ENCODE results near the gene TIMELESS. TPM values are rescaled to one million over a fixed set of nuclear protein-coding genes. Genes with fewer than 3 reads are reported as not detected.

TIMELESS gene
- total RNA-seq, 2 donors from 2014 or later = 64.5 to 85.3 TPM

GRCh38 chr12:56425940-56426438, 23.2 kb downstream of the TIMELESS start:
- Histone ChIP-seq H3K4me3 (ENCODE audit: low read length) (no peak overlapping the region), H3K4me1 (ENCODE audit: control insufficient read depth, insufficient read depth, low read length) (no peaks in the 10 kb centered on the region), H3K9me3 (ENCODE audit: control insufficient read depth, low read length) (no peaks in the 10 kb centered on the region), H3K27ac (ENCODE audit: low read depth, low read length) (no peak overlapping the region), H3K36me3 (ENCODE audit: control insufficient read depth, insufficient read depth, low read length) (peaks cover 69% of the 10 kb centered on the region), H3K27me3 (ENCODE audit: control insufficient read depth, insufficient read depth, low read length, poor library complexity, severe bottlenecking) (no peaks in the 10 kb centered on the region), H3K9ac (ENCODE audit: extremely low read depth, low read length, poor library complexity, severe bottlenecking) (no peak overlapping the region)
- no peaks in the 10 kb centered on the region for H3K9me3 Mint-ChIP-seq
- H3K4me3 Mint-ChIP-seq = no peak overlapping the region
- no peaks in the 10 kb centered on the region for H3K27me3 Mint-ChIP-seq (ENCODE audit: insufficient read depth)
- no peak for TF ChIP-seq CTCF (conservative IDR thresholded peaks at IDR 0.05)
- no peaks in the 10 kb centered on the region for H3K4me1 Mint-ChIP-seq
- no peak for DNase-seq
- H3K27ac Mint-ChIP-seq = no peak overlapping the region
- peaks cover 74% of the 10 kb centered on the region for H3K36me3 Mint-ChIP-seq (ENCODE audit: low read depth)
- 57 to 67% methylated on average over 3 of the region's 3 CpGs for WGBS, 2 experiments (ENCODE audit: insufficient coverage in 1 of 2, insufficient read length in 1 of 2)

- DNase-seq = no peak
- Histone ChIP-seq H3K4me1 (ENCODE audit: control insufficient read depth, insufficient read depth, low read length) (no peaks in the 10 kb centered on the region), H3K9ac (ENCODE audit: extremely low read depth, low read length, poor library complexity, severe bottlenecking) (no peak overlapping the region), H3K36me3 (ENCODE audit: control insufficient read depth, insufficient read depth, low read length) (peaks cover 68% of the 10 kb centered on the region), H3K27ac (ENCODE audit: low read depth, low read length) (no peak overlapping the region), H3K27me3 (ENCODE audit: control insufficient read depth, insufficient read depth, low read length, poor library complexity, severe bottlenecking) (no peaks in the 10 kb centered on the region), H3K4me3 (ENCODE audit: low read length) (no peak overlapping the region), H3K9me3 (ENCODE audit: control insufficient read depth, low read length) (no peaks in the 10 kb centered on the region)
- no peaks in the 10 kb centered on the region for H3K27me3 Mint-ChIP-seq (ENCODE audit: insufficient read depth)
- H3K9me3 Mint-ChIP-seq = no peaks in the 10 kb centered on the region
- 100% methylated on average over 1 of the region's 1 CpG; no CpG with 5 or more reads in 1 of the 2 experiments for WGBS, 2 experiments (ENCODE audit: insufficient coverage in 1 of 2, insufficient read length in 1 of 2)
- H3K4me1 Mint-ChIP-seq = no peaks in the 10 kb centered on the region
- H3K36me3 Mint-ChIP-seq (ENCODE audit: low read depth) = peaks cover 74% of the 10 kb centered on the region
- no peak for TF ChIP-seq CTCF (conservative IDR thresholded peaks at IDR 0.05)
- no peak overlapping the region for H3K4me3 Mint-ChIP-seq
- H3K27ac Mint-ChIP-seq = no peak overlapping the region
Observed at GRCh38 chr12:56425193-56425592, 24.0 kb downstream of the TIMELESS start.

GRCh38 chr12:56420411-56420810, 28.8 kb downstream of the TIMELESS start:
- H3K9ac ChIP-seq (ENCODE audit: extremely low read depth, low read length, poor library complexity, severe bottlenecking) = no peak overlapping the region
- Mint-ChIP-seq H3K27me3 (ENCODE audit: insufficient read depth) (no peaks in the 10 kb centered on the region), H3K9me3 (no peaks in the 10 kb centered on the region), H3K27ac (no peak overlapping the region), H3K4me3 (no peak overlapping the region), H3K36me3 (ENCODE audit: low read depth) (peaks cover 79% of the 10 kb centered on the region), H3K4me1 (no peaks in the 10 kb centered on the region)
- DNase-seq = no peak
- peaks cover 75% of the 10 kb centered on the region for H3K36me3 ChIP-seq (ENCODE audit: control insufficient read depth, insufficient read depth, low read length)
- no peak for TF ChIP-seq CTCF (conservative IDR thresholded peaks at IDR 0.05)
- no peak overlapping the region for H3K4me3 ChIP-seq (ENCODE audit: low read length)
- WGBS, 2 experiments (ENCODE audit: insufficient coverage in 1 of 2, insufficient read length in 1 of 2) = 87 to 94% methylated on average over 3 to 6 of the region's 6 CpGs
- H3K9me3 ChIP-seq (ENCODE audit: control insufficient read depth, low read length) = no peaks in the 10 kb centered on the region
- H3K27me3 ChIP-seq (ENCODE audit: control insufficient read depth, insufficient read depth, low read length, poor library complexity, severe bottlenecking) = no peaks in the 10 kb centered on the region
- no peaks in the 10 kb centered on the region for H3K4me1 ChIP-seq (ENCODE audit: control insufficient read depth, insufficient read depth, low read length)
- no peak overlapping the region for H3K27ac ChIP-seq (ENCODE audit: low read depth, low read length)

All from endodermal cell (in vitro differentiated cells).